GM18907 (cell line): ENCODE results near the gene COL12A1.

ENCODE experiments used
- ATAC-seq: cut with Tn5 transposase; IDR thresholded peaks from one replicate; pipeline ENCODE4 v1.9.1; 2021; ENCODE audit warnings: mild to moderate bottlenecking, moderate library complexity; ENCODE audit not compliant: unreplicated experiment

Gene COL12A1

GRCh38 chr6:75180864-75181263 is 25.0 kb downstream of the COL12A1 start:
- no peak for ATAC-seq

- ATAC-seq, result no peak
These were observed 27.1 kb downstream of the COL12A1 start for GRCh38 chr6:75178757-75179156.

- no peak for ATAC-seq
These were observed 29.7 kb downstream of the COL12A1 start for GRCh38 chr6:75176076-75176582.

- no peak for ATAC-seq
These were observed 33.9 kb downstream of the COL12A1 start for GRCh38 chr6:75171986-75172385.

GRCh38 chr6:75171567-75171966 is 34.3 kb downstream of the COL12A1 start:
- ATAC-seq, result no peak

GRCh38 chr6:75170691-75171560 is 34.9 kb downstream of the COL12A1 start:
- no peak for ATAC-seq

GRCh38 chr6:75169689-75170586 is 35.9 kb downstream of the COL12A1 start:
- no peak for ATAC-seq

GRCh38 chr6:75167851-75168250 is 38.0 kb downstream of the COL12A1 start:
- ATAC-seq, result no peak

GRCh38 chr6:75167325-75167724 is 38.5 kb downstream of the COL12A1 start:
- ATAC-seq, result no peak

- ATAC-seq, result no peak
These were observed 39.1 kb downstream of the COL12A1 start for GRCh38 chr6:75166773-75167172.

GRCh38 chr6:75166236-75166635 is 39.6 kb downstream of the COL12A1 start:
- ATAC-seq, result no peak

- ATAC-seq, result no peak
These were observed 47.7 kb downstream of the COL12A1 start for GRCh38 chr6:75158176-75158575.

- ATAC-seq, result no peak
These were observed 48.5 kb downstream of the COL12A1 start for GRCh38 chr6:75157336-75157735.

GRCh38 chr6:75156186-75156878 is 49.5 kb downstream of the COL12A1 start:
- no peak for ATAC-seq

- ATAC-seq, result no peak
These were observed 50.2 kb downstream of the COL12A1 start for GRCh38 chr6:75155631-75156030.

GRCh38 chr6:75154973-75155372 is 50.9 kb downstream of the COL12A1 start:
- no peak for ATAC-seq

GRCh38 chr6:75150685-75151412 is 55.0 kb downstream of the COL12A1 start:
- no peak for ATAC-seq

- no peak for ATAC-seq
These were observed 56.2 kb downstream of the COL12A1 start for GRCh38 chr6:75149696-75150095.

- ATAC-seq, result no peak
These were observed 56.6 kb downstream of the COL12A1 start for GRCh38 chr6:75149240-75149639.

GRCh38 chr6:75147512-75147911 is 58.3 kb downstream of the COL12A1 start:
- peak; percentile 91 for ATAC-seq
